MM.1S (cell line): ENCODE results near the gene PAX7.

Source experiments
- EZH2 ChIP-seq: fragments of 300-600 bp; sonication (generic); optimal IDR thresholded peaks from 2 replicates; pipeline ENCODE3; 2017; ENCODE audit warnings: low read depth, mild to moderate bottlenecking, antibody characterized with exemption, low read length, mixed read lengths
- TF ChIP-seq, protein P1 (sequence below): fragments of 300-600 bp; sonication (generic); IDR thresholded peaks from 2 replicates; pipeline ENCODE4 v1.5.1; 2016; ENCODE audit warnings: antibody characterized with exemption, low read length, mixed read lengths

DNA sequence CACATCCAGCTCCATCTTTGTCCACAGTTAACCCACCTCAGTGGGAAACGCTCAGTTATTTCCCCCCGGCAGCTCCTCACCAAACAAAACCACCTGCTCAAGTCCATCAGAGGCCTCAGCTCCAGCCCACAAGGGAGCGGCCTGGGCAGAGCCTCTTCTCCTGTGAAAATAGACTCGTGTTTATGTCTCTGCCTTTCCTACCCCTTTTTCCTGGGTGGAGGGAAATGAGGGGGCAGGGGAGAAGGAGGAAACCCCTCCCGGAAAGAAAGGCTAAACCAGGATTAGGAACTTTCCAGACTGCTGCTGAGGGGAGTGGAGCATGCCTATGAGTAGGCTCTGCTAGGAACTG, 81.6 kb downstream of the PAX7 start:
- TF ChIP-seq, protein P1, sequence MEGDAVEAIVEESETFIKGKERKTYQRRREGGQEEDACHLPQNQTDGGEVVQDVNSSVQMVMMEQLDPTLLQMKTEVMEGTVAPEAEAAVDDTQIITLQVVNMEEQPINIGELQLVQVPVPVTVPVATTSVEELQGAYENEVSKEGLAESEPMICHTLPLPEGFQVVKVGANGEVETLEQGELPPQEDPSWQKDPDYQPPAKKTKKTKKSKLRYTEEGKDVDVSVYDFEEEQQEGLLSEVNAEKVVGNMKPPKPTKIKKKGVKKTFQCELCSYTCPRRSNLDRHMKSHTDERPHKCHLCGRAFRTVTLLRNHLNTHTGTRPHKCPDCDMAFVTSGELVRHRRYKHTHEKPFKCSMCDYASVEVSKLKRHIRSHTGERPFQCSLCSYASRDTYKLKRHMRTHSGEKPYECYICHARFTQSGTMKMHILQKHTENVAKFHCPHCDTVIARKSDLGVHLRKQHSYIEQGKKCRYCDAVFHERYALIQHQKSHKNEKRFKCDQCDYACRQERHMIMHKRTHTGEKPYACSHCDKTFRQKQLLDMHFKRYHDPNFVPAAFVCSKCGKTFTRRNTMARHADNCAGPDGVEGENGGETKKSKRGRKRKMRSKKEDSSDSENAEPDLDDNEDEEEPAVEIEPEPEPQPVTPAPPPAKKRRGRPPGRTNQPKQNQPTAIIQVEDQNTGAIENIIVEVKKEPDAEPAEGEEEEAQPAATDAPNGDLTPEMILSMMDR = no peak
- TF ChIP-seq EZH2 = no peak
